Mesothelial cell of epicardium (in vitro differentiated cells): ENCODE data around the gene MATCAP1. TPM values are rescaled to one million over a fixed set of nuclear protein-coding genes. Genes with fewer than 3 reads are reported as not detected.

Experiments
- DNase-seq, 2 experiments: peaks; one replicate each; pipeline ENCODE4 v3.0.0; 2021; ENCODE audit warnings: low spot score in 2 of 2; ENCODE audit not compliant: unreplicated experiment in 2 of 2
- H3K27ac Mint-ChIP-seq: 2 replicates; pipeline ENCODE4 v1.8.0; 2021; ENCODE audit warnings: mixed read lengths
- H3K27me3 Mint-ChIP-seq: 2 replicates; pipeline ENCODE4 v1.8.0; 2021; ENCODE audit warnings: low read depth, mixed read lengths
- H3K36me3 Mint-ChIP-seq: 2 replicates; pipeline ENCODE4 v1.8.0; 2021; ENCODE audit warnings: mixed read lengths
- H3K4me1 Mint-ChIP-seq: 2 replicates; pipeline ENCODE4 v1.8.0; 2021; ENCODE audit warnings: mixed read lengths
- H3K4me3 Mint-ChIP-seq: 2 replicates; pipeline ENCODE4 v1.8.0; 2021; ENCODE audit warnings: mild to moderate bottlenecking, moderate library complexity, mixed read lengths
- H3K9me3 Mint-ChIP-seq: 2 replicates; pipeline ENCODE4 v1.8.0; 2021; ENCODE audit warnings: mixed read lengths
- CTCF ChIP-seq: fragments of 200-600 bp; sonication (generic); IDR thresholded peaks from one replicate; pipeline ENCODE4 v1.5.0; 2021; ENCODE audit warnings: antibody characterized with exemption; ENCODE audit not compliant: unreplicated experiment
- total RNA-seq: library from RNA; stranded (reverse); gene quantifications from 3 replicates; pipeline ENCODE4 v1.2.1, GENCODE V29; 2021

Gene MATCAP1
- total RNA-seq, 1 donor from 2014 or later, result 131 TPM

- DNase-seq, result no peak
- Mint-ChIP-seq H3K36me3 (peaks cover 5% of the 10 kb centered on the region), H3K27ac (no peak overlapping the region), H3K4me1 (peaks cover 23% of the 10 kb centered on the region), H3K9me3 (no peaks in the 10 kb centered on the region), H3K4me3 (peak overlapping the region; percentile 100), H3K27me3 (no peaks in the 10 kb centered on the region)
- TF ChIP-seq CTCF, result no peak
Observed at GRCh38 chr16:67228034-67228785, 44.4 kb upstream of the MATCAP1 start.

GRCh38 chr16:67227567-67227921 is 43.8 kb upstream of the MATCAP1 start:
- Mint-ChIP-seq H3K27me3 (no peaks in the 10 kb centered on the region), H3K4me1 (peaks cover 23% of the 10 kb centered on the region), H3K36me3 (peaks cover 5% of the 10 kb centered on the region), H3K27ac (peak overlapping the region; percentile 98), H3K9me3 (no peaks in the 10 kb centered on the region), H3K4me3 (peak overlapping the region; percentile 100)
- no peak for TF ChIP-seq CTCF
- no peak for DNase-seq

- no peaks in the 10 kb centered on the region for H3K9me3 Mint-ChIP-seq
- DNase-seq, result peak; percentile 95 to 98
- H3K4me3 Mint-ChIP-seq, result peak within 1 kb of the TSS; percentile 100
- H3K36me3 Mint-ChIP-seq, result peaks cover 5% of the 10 kb centered on the region
- no peak for TF ChIP-seq CTCF
- H3K4me1 Mint-ChIP-seq, result peaks cover 23% of the 10 kb centered on the region
- no peaks in the 10 kb centered on the region for H3K27me3 Mint-ChIP-seq
- peak within 1 kb of the TSS; percentile 98 for H3K27ac Mint-ChIP-seq
Observed at GRCh38 chr16:67226804-67227566, 43.2 kb upstream of the MATCAP1 start, which contains the start of gene TMEM208. Gene TMEM208, plus strand, starts transcription at chr16:67227130. Its CDS starts 89 bp downstream, at chr16:67227219.

- H3K9me3 Mint-ChIP-seq, result no peaks in the 10 kb centered on the region
- TF ChIP-seq CTCF, result no peak
- peak in 1 of 2 experiments; percentile 48 for DNase-seq
- peak overlapping the region; percentile 100 for H3K4me3 Mint-ChIP-seq
- no peaks in the 10 kb centered on the region for H3K27me3 Mint-ChIP-seq
- H3K36me3 Mint-ChIP-seq, result peaks cover 5% of the 10 kb centered on the region
- peaks cover 23% of the 10 kb centered on the region for H3K4me1 Mint-ChIP-seq
- H3K27ac Mint-ChIP-seq, result peak overlapping the region; percentile 68
Observed at GRCh38 chr16:67226295-67226803, 42.6 kb upstream of the MATCAP1 start.

- no peak for TF ChIP-seq CTCF
- DNase-seq, result no peak
- H3K27ac Mint-ChIP-seq, result no peak overlapping the region
- no peaks in the 10 kb centered on the region for H3K9me3 Mint-ChIP-seq
- peaks cover 23% of the 10 kb centered on the region for H3K4me1 Mint-ChIP-seq
- no peaks in the 10 kb centered on the region for H3K27me3 Mint-ChIP-seq
- H3K36me3 Mint-ChIP-seq, result peaks cover 8% of the 10 kb centered on the region
- no peak overlapping the region for H3K4me3 Mint-ChIP-seq
Observed at GRCh38 chr16:67223992-67224391, 40.2 kb upstream of the MATCAP1 start.
